A673 (cell line): ENCODE measurements around the gene SRMS.

Experiments
- EZH2 ChIP-seq: fragments of 200-600 bp; sonication (generic); IDR thresholded peaks from 2 replicates; pipeline ENCODE4 v1.6.1; 2017; ENCODE audit warnings: borderline replicate concordance, low read depth, mild to moderate bottlenecking, mixed read lengths, antibody characterized with exemption, low read length; ENCODE audit not compliant: poor library complexity, severe bottlenecking
- TF ChIP-seq, protein P1 (sequence below): fragments of 300-800, 200-600 bp; sonication (generic); conservative IDR thresholded peaks from 2 replicates; pipeline ENCODE4 v1.5.1; 2017; ENCODE audit warnings: low read depth, mild to moderate bottlenecking, antibody characterized with exemption, low read length, moderate library complexity, mixed read lengths

- TF ChIP-seq EZH2 = no peak
- TF ChIP-seq, protein P1, sequence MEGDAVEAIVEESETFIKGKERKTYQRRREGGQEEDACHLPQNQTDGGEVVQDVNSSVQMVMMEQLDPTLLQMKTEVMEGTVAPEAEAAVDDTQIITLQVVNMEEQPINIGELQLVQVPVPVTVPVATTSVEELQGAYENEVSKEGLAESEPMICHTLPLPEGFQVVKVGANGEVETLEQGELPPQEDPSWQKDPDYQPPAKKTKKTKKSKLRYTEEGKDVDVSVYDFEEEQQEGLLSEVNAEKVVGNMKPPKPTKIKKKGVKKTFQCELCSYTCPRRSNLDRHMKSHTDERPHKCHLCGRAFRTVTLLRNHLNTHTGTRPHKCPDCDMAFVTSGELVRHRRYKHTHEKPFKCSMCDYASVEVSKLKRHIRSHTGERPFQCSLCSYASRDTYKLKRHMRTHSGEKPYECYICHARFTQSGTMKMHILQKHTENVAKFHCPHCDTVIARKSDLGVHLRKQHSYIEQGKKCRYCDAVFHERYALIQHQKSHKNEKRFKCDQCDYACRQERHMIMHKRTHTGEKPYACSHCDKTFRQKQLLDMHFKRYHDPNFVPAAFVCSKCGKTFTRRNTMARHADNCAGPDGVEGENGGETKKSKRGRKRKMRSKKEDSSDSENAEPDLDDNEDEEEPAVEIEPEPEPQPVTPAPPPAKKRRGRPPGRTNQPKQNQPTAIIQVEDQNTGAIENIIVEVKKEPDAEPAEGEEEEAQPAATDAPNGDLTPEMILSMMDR = no peak
Observed at GRCh38 chr20:63505723-63506122, 41.8 kb downstream of the SRMS start.
